ENCODE measurements around the gene MPI. TPM values are rescaled to one million over a fixed set of nuclear protein-coding genes. Genes with fewer than 3 reads are reported as not detected.
A peak's percentile ranks its signal among the peaks of the same experiment; 100 is the strongest.

The MPI gene
- total RNA-seq, 6 experiments from 2014 or later, result 32.3 to 43.0 (median 35.4) TPM

DNA sequence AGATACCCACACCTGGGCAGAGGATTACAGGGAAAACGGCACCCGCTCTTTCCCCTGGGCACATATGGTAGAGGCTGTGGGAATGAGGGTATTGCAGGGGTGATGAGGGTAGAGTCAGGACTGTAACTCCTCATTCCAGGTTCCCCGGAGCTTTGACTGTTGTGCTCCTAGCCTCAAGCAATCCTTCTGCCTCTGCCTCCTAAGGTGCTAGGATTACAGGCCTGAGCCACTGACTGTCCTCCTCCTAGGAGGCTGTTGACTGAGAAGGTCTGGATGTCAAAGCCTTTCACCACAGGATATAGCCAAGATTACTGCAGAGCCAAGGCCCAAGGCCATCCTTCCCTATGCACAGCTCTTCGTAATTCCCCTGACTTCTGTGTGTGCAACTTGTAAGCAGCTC lies 1.1 kb upstream of the MPI start:
- H3K27me3 Mint-ChIP-seq (ENCODE audit: insufficient read depth), result peaks cover 2% of the 10 kb centered on the region; the same call in 1 of the 2 replicates
- TF ChIP-seq, protein P1, sequence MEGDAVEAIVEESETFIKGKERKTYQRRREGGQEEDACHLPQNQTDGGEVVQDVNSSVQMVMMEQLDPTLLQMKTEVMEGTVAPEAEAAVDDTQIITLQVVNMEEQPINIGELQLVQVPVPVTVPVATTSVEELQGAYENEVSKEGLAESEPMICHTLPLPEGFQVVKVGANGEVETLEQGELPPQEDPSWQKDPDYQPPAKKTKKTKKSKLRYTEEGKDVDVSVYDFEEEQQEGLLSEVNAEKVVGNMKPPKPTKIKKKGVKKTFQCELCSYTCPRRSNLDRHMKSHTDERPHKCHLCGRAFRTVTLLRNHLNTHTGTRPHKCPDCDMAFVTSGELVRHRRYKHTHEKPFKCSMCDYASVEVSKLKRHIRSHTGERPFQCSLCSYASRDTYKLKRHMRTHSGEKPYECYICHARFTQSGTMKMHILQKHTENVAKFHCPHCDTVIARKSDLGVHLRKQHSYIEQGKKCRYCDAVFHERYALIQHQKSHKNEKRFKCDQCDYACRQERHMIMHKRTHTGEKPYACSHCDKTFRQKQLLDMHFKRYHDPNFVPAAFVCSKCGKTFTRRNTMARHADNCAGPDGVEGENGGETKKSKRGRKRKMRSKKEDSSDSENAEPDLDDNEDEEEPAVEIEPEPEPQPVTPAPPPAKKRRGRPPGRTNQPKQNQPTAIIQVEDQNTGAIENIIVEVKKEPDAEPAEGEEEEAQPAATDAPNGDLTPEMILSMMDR (IDR thresholded peaks at IDR 0.05), result no peak
- H3K4me1 Mint-ChIP-seq (ENCODE audit: low read depth), result peaks cover 40% of the 10 kb centered on the region

GRCh38 chr15:74889390-74889882 lies 406 bp upstream of the MPI start:
- Mint-ChIP-seq H3K27ac (peak overlapping the region; percentile 69), H3K9me3 (no peaks in the 10 kb centered on the region), H3K4me1 (ENCODE audit: low read depth) (peaks cover 36% of the 10 kb centered on the region), H3K4me3 (peak overlapping the region; percentile 91), H3K27me3 (ENCODE audit: insufficient read depth) (peaks cover 2% of the 10 kb centered on the region; the same call in 1 of the 2 replicates), H3K36me3 (ENCODE audit: low read depth) (peaks cover 13% of the 10 kb centered on the region; the same call in 1 of the 2 replicates)
- peak; percentile 31 for DNase-seq
- TF ChIP-seq, protein P1 (IDR thresholded peaks at IDR 0.05), result peak; percentile 40; the same call in 1 of the 2 replicates

More for the DNA sequence above, 1.1 kb upstream of the MPI start:
- Mint-ChIP-seq H3K27ac (no peak overlapping the region), H3K4me3 (no peak overlapping the region), H3K36me3 (ENCODE audit: low read depth) (peaks cover 11% of the 10 kb centered on the region; the same call in 1 of the 2 replicates), H3K9me3 (no peaks in the 10 kb centered on the region)
- no peak for DNase-seq

- H3K9me3 Mint-ChIP-seq, result no peaks in the 10 kb centered on the region
- H3K27ac Mint-ChIP-seq, result peak overlapping the region; percentile 69
- H3K4me3 Mint-ChIP-seq, result peak overlapping the region; percentile 91
- peaks cover 13% of the 10 kb centered on the region; the same call in 1 of the 2 replicates for H3K36me3 Mint-ChIP-seq (ENCODE audit: low read depth)
- peaks cover 28% of the 10 kb centered on the region for H3K4me1 Mint-ChIP-seq (ENCODE audit: low read depth)
- no peak for DNase-seq
- peaks cover 2% of the 10 kb centered on the region; the same call in 1 of the 2 replicates for H3K27me3 Mint-ChIP-seq (ENCODE audit: insufficient read depth)
- TF ChIP-seq, protein P1 (IDR thresholded peaks at IDR 0.05), result no peak
Measured at GRCh38 chr15:74890665-74890960, 771 bp downstream of the MPI start.

DNA sequence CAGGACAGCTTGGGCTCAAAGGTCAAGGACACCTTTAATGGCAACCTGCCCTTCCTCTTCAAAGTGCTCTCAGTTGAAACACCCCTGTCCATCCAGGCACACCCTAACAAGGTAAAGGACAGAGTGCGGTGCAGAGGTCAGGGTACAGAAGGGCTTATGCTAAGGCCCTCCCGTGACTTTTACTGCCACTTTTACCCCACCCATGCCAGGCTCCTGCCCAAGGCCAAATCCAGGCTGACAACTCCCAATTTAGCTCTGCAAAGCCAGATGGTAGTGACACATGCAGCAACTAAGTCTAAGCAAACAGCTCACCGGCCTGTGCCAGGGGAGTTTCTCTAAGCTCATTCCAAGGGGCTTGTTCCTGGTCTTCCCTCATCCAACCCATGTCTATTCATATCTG lies 1.6 kb downstream of the MPI start:
- TF ChIP-seq, protein P1 (IDR thresholded peaks at IDR 0.05), result no peak
- Mint-ChIP-seq H3K27ac (no peak overlapping the region), H3K4me3 (no peak overlapping the region), H3K36me3 (ENCODE audit: low read depth) (peaks cover 13% of the 10 kb centered on the region; the same call in 1 of the 2 replicates), H3K4me1 (ENCODE audit: low read depth) (peaks cover 28% of the 10 kb centered on the region), H3K9me3 (no peaks in the 10 kb centered on the region), H3K27me3 (ENCODE audit: insufficient read depth) (peaks cover 2% of the 10 kb centered on the region; the same call in 1 of the 2 replicates)
- no peak for DNase-seq

DNA sequence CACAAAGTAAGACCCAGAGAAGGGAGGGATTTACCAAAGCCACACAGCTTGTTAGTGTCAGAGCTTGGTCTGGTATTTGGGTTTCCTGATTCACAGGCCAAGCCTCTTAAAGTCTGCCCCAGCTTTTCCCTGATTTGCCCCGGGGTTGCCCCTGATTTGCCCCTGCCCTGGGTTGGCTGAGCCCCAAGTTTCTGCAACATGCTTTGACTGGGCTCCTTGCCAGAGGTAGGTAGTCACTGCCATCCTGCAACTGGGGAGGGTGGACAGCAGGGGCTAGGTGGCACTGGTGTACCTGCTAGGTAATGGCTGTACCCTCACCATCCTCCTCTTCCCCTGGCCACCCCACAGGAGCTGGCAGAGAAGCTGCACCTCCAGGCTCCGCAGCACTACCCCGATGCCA lies 2.5 kb downstream of the MPI start:
- Mint-ChIP-seq H3K4me1 (ENCODE audit: low read depth) (peaks cover 28% of the 10 kb centered on the region), H3K4me3 (no peak overlapping the region), H3K9me3 (no peaks in the 10 kb centered on the region), H3K36me3 (ENCODE audit: low read depth) (peaks cover 13% of the 10 kb centered on the region; the same call in 1 of the 2 replicates), H3K27me3 (ENCODE audit: insufficient read depth) (peaks cover 5% of the 10 kb centered on the region; the same call in 1 of the 2 replicates), H3K27ac (no peak overlapping the region)
- DNase-seq, result no peak
- TF ChIP-seq, protein P1 (IDR thresholded peaks at IDR 0.05), result no peak
